ENCODE measurements around the gene RBPJ. TPM values are rescaled to one million over a fixed set of nuclear protein-coding genes. Genes with fewer than 3 reads are reported as not detected.
"Not testable (repeated sequence)": the region's sequence is repeated elsewhere in the genome, so short reads cannot be mapped to it uniquely, and the experiment has no call there.

RBPJ gene
- polyA plus RNA-seq, 3 donors, result 70.1 to 80.4 (median 74.2) TPM

DNA sequence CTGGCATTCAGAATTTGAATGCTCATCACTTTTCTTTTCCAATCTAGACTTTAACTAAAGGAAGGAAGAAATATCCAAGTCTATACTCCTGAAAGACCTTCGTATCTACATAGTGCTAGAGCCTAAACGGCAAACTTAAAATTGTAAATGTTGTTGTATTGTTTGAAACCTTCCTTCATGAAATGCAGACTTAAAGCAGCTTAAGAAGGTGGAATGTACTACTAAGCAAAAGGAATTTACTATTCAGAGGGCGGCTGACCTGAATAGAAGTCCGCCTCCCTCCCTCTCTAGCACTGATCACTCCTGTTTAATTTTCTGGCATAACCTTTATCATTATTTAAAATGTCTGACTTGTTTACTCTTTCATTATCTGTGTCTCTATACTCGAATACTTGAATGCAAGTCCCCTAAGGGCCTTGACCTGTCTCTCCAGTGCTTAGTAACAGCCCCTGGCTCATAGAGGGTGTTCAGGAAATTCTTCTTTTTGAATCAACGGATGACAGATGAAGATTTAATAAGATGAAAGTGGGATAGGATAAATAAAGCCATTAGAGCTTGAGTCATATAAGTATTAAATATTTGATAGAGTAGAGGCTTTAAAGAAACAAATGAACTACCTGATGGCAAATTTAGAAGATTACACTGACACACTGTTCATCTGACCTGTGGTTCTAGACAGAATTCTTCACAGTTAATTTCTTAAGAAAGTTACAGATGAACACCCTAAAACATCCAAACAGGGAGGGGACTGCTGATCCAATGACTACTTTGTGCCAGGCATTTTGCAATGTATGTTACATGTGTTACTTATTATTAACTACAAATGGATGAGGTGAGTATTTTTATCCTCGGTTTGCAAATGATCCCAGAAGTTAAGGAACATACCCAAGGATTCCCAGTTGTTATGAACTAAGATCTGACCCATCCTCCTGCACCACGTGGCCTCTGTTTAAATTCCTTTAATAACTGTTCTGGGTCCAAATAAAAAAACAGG lies 20.2 kb upstream of the RBPJ start:
- DNase-seq (ENCODE audit: low read depth in 3 of 3, low spot score in 2 of 3), result no peak

DNA sequence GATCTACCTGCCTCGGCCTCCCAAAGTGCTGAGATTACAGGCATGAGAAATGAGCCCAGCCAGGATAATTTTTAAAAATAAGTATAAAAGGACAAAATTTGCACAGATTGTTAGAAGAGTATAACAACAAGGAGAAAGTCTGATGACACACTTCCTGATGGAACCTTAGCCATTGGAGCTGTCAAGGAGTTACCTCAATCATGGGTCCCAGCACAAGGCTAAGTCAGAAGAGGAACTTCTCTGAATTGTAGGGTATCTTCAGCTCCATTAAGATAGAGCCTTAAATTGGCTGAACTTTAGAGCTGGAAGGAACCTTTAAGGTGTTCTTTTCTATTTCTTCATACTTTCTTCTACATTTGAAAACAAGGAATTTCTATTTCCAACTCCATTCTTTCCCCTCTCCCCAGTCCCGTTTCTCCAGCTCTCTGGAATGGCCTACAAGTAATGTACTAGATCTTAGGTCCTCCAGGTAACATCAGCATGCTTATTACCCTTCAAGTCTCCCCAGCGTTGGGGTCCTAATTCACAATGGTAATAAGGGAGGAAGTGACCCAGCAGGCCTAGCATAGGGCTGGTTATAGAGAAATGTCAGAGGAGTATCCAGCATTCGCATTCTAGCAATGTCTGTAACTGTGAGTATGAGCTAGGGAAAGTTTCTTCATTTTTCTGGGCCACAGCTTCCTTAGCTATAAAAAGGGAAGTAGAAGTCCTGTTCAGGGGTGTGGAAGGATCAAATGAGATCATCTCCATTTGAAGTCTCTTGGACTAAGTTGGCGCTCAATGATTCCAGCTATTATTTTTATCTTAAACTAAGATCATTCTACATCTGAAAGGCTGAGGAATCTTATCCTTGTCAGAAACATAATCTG lies 18.5 kb upstream of the RBPJ start:
- no peak for DNase-seq (ENCODE audit: low read depth in 3 of 3, low spot score in 2 of 3)

GRCh38 chr4:26303008-26303407 lies 17.8 kb upstream of the RBPJ start:
- DNase-seq (ENCODE audit: low read depth in 3 of 3, low spot score in 2 of 3), result no peak

- no peak for DNase-seq (ENCODE audit: low read depth in 3 of 3, low spot score in 2 of 3)
These were observed 13.6 kb upstream of the RBPJ start for GRCh38 chr4:26307037-26307800.

GRCh38 chr4:26308568-26308967 lies 12.2 kb upstream of the RBPJ start:
- no peak for DNase-seq (ENCODE audit: low read depth in 3 of 3, low spot score in 2 of 3)

DNA sequence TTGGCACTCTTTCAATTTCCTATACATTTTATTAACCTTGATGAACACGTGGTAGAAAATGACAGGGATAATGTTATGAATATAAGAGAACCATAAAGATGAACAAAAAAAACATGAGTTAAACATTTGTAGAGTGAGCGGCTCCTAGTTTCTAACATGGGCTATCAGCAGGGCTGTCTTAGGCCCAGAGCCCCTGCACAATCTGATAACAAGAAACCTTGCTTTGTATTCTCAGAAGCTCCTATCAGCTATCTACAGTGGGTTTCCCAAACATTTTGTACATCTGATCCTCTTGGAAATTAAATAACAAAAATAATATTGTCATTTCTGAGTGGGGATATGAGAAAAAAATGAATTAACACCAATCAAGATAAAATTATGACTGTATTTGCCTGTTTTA lies 10.6 kb upstream of the RBPJ start:
- DNase-seq (ENCODE audit: low read depth in 3 of 3, low spot score in 2 of 3), result no peak

DNA sequence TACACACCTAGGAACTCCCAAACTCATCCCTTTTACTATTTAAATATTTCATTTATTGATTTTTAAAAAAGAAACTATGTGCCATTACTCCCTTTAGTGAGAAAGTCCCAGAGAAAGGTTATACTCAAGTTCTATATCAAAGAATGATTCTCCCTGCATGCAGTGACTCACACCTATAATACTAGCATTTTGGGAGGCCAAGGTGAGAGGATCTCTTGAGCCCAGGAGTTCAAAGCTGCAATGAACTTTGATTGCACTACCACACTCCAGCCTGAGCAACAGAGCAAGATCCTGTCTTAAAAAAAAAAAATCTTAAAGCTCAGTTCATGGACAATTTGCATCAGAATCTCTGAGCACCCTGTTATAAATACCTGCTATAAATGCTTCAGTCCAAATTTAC lies 9.2 kb upstream of the RBPJ start:
- DNase-seq (ENCODE audit: low read depth in 3 of 3, low spot score in 2 of 3), result no peak

GRCh38 chr4:26315316-26315932 lies 5.4 kb upstream of the RBPJ start:
- not testable (repeated sequence) for DNase-seq (ENCODE audit: low read depth in 3 of 3, low spot score in 2 of 3)

DNA sequence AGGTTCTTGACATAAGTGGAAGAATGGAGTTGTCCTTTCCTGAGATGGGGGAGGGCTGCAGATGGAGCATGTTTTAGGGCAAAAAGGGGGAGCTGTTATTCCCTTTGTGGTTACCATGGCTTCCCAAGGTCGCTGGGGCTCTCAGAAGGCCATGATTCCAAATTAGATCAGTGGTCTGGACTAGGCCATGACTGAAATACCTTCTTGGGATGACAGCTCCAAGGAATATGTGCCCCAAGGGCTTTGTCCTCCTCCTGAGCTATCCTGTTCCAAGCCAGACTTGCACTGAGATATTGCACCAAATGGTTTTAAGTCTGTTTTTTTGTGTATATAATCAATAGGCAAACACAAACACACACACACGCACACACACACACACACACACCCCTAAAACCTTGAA lies 3.0 kb upstream of the RBPJ start:
- DNase-seq (ENCODE audit: low read depth in 3 of 3, low spot score in 2 of 3), result no peak

- DNase-seq (ENCODE audit: low read depth in 3 of 3, low spot score in 2 of 3), result peak; percentile 95 to 98 (median 98)
These were observed 1.3 kb upstream of the RBPJ start for GRCh38 chr4:26319467-26319948.

DNA sequence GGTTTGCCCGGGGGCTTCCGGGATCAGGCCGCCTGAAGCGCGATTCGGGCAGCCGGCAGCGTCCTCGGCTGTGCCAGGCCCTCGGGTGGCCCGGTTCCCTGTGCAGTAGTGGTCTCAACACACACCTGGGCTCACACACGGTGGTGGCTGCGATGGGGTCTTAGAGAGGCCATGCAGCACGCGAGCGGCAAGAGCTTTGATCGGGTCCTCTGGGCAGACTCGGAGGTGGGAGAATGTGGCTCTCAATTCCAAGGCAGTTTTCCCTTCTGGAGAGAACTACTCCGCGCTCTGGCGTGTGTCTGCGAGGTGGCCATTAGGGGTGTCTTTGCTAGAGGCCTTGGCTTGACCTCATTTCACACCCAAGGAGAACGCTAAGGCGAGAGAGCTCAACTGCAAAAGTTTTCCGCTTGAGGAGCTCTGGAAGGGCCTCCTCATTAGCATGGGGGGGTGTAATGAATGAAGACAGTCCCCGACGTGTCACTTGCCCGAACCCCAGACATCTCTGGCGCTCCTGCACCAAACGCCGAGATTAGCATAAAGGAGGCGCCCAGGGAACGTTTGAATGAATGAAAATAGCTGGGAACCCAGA lies 771 bp upstream of the RBPJ start:
- no peak for DNase-seq (ENCODE audit: low read depth in 3 of 3, low spot score in 2 of 3)

DNA sequence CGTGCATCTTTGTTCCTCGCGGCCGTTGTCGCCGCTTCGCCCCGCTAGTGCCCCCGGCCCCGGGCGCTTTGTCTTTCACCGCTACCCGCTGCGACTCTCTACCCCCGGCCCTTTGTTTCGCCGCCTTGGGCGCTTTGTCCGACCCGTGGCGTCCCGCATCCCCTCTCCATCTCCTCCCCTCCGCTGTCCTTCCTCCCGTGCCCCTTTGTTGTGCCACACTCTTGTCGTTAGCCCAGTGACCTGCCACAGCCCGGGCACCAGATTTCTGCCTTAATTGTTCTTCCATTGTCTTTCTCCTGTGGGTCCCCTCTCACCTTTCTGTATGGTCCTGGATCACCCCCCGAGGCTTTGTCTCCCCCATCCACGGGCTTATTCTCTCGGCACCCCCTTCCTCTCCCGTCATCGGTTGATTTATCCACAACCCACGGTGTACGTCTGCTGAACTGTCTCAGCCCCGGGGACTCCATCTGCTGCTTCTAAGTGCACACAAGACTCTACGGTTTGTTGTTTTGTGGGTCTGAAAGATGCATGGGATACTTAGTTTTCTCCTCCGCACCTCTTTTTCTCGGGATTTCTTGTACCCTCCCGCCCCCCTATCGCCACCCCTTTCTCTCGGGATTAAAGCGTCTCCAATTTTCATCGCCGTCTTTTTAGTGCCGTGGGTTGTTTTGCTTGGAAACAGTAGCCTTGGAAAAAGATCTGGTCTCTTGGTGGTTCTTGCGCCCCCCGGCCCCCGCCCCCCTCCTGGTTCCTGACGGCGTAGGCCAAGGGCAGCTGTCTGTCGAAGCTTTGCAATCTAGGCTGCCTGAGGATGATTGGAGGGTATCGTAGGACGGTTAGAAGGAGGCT lies 783 bp downstream of the RBPJ start:
- no peak for DNase-seq (ENCODE audit: low read depth in 3 of 3, low spot score in 2 of 3)

- no peak for DNase-seq (ENCODE audit: low read depth in 3 of 3, low spot score in 2 of 3)
These were observed 1.5 kb downstream of the RBPJ start for GRCh38 chr4:26322346-26322745.

DNA sequence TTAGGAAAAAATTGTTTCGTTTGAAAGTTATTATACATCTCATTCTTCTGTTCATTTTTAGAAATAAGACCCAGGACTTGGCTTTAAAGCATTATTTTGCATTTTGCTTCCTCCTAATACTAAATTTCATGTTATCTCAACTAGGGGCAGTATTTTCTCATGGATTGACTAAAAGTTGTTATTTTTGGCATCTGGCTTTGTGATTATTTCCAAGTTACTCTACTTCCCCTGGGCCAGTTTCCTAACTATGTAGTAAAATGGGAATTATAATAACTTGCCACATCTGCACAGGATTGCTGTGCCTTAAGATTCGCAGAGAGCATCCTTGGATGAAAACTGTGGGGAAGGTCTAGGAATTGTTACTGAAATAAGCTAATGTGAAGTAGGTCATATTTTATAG lies 3.0 kb downstream of the RBPJ start:
- DNase-seq (ENCODE audit: low read depth in 3 of 3, low spot score in 2 of 3), result no peak

DNA sequence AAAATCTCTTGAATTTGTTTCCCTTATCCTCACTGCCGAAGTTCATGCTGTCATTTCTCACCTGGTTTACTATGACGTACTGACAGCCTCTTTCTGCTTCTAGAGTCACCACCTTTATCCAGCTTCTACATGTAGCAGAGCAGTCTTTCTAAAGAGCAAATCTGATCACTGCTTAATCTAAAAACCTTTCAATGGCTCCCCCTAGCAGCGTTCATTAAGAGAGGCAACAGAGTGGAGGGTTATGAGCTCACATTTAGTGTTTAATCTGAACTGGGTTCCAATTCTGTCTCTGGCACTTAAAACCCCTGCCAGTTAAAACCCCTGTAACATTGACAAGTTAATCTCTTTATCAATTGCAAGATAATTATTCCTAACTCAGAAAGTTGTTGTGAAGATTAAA lies 4.4 kb downstream of the RBPJ start:
- no peak for DNase-seq (ENCODE audit: low read depth in 3 of 3, low spot score in 2 of 3)

DNA sequence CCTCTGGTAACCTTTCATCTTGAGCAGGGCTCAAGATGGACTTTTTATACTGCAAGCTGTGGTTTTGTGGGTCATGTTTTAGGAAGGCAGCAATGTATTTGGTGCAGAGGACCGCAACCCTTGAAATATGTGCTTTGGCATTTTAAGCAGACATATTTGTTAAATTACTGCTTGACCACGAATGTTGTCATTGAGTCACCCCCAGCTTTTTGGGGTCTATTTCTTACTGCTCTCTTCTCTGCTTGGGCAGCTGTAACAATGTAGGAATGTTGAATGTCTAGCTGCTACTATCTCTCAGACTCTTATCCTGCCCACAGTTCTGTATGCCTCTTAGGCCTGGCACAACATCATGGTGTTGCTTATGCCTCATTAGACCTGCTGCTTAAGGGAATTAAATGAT lies 6.0 kb downstream of the RBPJ start:
- no peak for DNase-seq (ENCODE audit: low read depth in 3 of 3, low spot score in 2 of 3)

DNA sequence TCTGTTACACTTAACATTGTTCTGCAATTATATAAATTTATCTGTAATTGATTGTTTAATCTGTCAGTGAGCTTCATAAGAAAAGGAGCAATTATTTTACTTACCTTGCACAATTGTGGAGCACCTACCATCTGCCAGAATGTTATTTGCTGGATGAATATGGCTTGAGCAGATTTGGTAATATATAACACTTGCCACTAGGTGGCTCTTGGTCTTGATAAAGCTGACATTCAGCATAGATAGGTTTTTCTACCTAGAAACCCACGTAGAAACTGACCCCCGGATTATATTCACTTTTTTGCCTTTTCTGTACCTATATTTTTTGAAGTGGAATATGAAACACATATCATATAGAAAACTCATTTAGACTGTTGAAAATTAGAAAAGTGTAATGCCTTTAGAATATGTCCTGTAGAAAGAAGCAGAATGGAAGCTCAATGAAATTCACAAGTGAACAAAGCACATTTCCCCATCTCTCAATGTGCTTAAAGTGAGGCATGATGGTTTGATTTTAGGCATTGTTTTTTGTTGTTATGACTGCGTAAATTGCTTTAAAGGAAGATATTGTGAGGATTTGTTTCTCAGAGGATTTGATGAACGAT lies 9.5 kb downstream of the RBPJ start:
- DNase-seq (ENCODE audit: low read depth in 3 of 3, low spot score in 2 of 3), result peak in 1 of 3 donors; percentile 21

DNA sequence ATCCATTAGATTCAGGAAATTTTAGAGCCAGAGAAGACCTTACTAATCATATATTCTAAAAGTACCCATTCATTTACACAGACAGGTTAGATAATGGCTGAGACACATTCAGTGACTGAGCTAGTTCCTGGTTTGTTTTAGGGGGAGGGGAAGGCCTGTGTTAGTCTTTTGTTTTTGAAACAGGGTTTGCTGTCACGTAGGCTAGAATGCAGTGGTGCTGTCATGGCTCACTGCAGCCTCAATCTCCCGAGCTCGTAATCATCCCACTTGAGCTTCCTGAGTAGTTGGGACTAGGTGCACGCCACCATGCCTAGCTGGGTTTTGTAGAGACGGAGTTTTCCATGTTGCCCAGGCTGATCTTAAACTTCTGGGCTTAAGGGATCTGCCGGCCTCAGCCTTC lies 10.1 kb downstream of the RBPJ start:
- DNase-seq (ENCODE audit: low read depth in 3 of 3, low spot score in 2 of 3), result no peak

All from right renal cortex interstitium (tissue), 3 donors.